ENCODE measurements around the gene TSPAN9. TPM values are rescaled to one million over a fixed set of nuclear protein-coding genes. Genes with fewer than 3 reads are reported as not detected.

TSPAN9 gene
- total RNA-seq, 1 donor from 2014 or later = 20.5 TPM

DNA sequence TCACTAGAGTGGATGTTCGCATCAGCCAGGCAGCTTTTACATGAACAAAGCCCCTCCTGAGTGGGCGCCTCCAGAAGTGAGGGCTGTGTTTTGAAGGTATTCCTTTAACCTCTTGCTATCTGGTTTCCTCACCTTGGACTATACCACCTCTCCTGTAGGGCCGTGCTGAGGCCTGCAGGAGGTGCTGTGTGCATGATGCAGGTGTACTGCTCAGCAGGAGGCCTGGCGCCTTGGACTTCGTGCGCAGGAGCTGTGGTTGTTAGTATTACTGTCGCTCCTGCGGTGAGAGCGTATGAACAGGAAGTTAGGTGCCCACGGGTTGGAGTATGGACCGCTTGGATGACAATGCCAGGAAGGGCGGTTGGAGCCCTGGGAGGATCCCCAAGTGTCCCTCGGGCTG, 130.7 kb downstream of the TSPAN9 start:
- TF ChIP-seq, protein P1, sequence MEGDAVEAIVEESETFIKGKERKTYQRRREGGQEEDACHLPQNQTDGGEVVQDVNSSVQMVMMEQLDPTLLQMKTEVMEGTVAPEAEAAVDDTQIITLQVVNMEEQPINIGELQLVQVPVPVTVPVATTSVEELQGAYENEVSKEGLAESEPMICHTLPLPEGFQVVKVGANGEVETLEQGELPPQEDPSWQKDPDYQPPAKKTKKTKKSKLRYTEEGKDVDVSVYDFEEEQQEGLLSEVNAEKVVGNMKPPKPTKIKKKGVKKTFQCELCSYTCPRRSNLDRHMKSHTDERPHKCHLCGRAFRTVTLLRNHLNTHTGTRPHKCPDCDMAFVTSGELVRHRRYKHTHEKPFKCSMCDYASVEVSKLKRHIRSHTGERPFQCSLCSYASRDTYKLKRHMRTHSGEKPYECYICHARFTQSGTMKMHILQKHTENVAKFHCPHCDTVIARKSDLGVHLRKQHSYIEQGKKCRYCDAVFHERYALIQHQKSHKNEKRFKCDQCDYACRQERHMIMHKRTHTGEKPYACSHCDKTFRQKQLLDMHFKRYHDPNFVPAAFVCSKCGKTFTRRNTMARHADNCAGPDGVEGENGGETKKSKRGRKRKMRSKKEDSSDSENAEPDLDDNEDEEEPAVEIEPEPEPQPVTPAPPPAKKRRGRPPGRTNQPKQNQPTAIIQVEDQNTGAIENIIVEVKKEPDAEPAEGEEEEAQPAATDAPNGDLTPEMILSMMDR (conservative IDR thresholded peaks at IDR 0.05; ENCODE audit: low read depth, low read length) = peak; percentile 69
- H3K4me3 ChIP-seq (ENCODE audit: low read depth, low read length) = no peak overlapping the region
- no peak for DNase-seq (ENCODE audit: low read depth)

DNA sequence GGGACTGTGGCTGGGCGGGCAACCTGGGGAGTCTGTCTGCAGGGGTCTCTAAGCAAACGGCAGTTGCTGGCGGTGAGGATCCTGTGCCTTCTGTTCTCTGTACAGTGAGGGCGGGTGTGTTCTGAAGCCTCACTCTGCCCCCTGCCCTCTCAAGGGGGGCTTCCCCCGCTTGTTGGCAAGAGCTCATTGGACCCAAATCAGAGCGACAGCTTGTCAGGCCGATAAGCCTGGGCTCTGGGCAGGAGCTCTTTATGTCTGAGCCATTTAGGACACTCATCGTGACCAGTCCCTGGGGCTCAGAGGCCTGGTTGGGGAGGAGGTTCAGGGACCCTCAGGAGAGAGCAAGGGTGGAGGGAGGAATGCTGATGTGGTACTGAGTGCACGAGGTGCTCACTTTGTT, 136.0 kb downstream of the TSPAN9 start:
- TF ChIP-seq, protein P1 (conservative IDR thresholded peaks at IDR 0.05; ENCODE audit: low read depth, low read length) = no peak
- no peak overlapping the region for H3K4me3 ChIP-seq (ENCODE audit: low read depth, low read length)
- DNase-seq (ENCODE audit: low read depth) = no peak

DNA sequence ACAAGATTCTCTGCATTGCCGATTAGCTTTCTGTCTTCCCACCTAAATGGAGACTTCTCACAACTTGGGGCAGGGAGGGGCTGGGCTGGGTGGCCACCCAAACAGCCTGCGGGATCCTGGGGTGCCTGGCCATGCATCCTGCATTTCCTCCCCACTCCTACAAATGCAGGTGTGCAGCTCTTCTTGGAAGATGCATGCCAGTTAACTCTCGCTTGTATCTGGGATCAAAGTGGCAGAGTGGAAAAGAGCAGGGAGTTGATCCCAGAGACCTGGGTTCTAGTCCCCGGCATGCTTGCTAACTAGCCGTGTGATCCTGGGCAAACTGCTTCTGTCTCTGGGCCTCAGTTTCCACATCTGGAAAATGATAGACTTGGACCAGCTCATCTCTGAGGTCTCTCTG, 136.6 kb downstream of the TSPAN9 start:
- H3K4me3 ChIP-seq (ENCODE audit: low read depth, low read length) = no peak overlapping the region
- DNase-seq (ENCODE audit: low read depth) = no peak
- TF ChIP-seq, protein P1 (conservative IDR thresholded peaks at IDR 0.05; ENCODE audit: low read depth, low read length) = no peak

DNA sequence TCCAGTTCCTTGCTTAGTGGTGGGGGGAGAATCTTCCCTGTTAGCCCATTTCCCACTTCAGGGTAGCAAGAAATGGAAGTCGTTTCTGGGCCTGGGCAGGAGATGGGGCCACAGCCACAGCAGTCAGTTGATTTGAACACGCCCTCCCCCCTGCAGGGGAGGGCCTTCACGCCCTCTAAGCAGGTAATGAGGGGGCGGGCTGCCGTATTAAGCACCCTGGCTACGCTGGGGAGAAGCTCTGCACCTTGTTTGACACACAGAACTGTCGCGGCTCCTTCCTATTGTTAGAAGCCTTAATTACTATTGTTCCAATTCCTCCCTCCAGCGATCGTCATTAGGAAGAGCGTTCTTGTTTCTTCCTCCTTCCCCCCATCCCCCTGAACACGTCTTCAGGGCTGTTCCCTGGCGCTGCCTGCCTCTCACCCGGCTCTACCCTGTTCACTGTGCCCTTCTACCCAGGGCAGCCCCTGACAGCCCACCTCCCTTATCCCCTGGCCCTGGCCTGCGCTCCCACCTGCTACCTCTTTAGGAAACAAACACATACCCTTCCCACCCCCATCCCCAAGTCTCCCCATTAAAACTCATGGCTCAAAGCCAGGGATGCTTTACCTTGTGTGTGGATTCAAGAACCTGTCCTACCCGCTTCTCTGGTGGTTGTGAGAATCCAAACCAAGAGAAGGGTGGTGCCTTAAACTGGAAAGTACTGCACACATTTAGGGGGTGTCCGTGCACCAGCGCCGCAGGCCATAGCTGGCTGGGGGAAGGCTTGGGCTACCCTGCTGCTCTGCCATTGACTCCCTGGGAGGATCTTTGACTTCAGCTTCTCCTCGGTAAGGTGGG, 137.6 kb downstream of the TSPAN9 start:
- TF ChIP-seq, protein P1 (conservative IDR thresholded peaks at IDR 0.05; ENCODE audit: low read depth, low read length) = no peak
- DNase-seq (ENCODE audit: low read depth) = no peak
- H3K4me3 ChIP-seq (ENCODE audit: low read depth, low read length) = no peak overlapping the region

DNA sequence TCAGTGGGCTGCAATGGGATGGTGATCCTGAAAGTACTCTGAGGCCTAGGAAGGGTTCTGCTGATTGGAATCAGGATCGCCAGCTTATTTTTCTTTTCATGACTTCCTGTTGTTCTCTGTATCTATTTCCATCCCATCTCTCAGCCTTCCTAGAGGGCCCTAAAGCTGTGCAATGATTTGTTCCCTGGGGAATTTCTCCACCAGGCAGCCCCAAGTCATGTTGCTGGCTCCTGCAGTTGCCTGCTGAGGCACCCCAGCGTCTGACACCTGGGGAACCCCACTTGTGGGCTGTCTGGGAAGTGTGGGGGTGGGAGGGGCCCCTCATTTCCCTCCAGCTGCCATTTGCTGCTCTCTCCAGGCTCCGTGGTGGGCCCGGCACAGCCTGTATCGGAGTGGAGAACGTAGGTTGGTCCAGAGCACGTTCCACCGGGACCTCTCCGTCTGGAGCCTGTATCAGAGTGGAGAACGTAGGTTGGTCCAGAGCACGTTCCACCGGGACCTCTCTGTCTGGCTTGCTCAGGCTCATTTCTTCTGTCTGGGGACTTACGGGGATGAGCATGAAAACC, 138.3 kb downstream of the TSPAN9 start:
- DNase-seq (ENCODE audit: low read depth) = no peak
- TF ChIP-seq, protein P1 (conservative IDR thresholded peaks at IDR 0.05; ENCODE audit: low read depth, low read length) = no peak
- no peak overlapping the region for H3K4me3 ChIP-seq (ENCODE audit: low read depth, low read length)

DNA sequence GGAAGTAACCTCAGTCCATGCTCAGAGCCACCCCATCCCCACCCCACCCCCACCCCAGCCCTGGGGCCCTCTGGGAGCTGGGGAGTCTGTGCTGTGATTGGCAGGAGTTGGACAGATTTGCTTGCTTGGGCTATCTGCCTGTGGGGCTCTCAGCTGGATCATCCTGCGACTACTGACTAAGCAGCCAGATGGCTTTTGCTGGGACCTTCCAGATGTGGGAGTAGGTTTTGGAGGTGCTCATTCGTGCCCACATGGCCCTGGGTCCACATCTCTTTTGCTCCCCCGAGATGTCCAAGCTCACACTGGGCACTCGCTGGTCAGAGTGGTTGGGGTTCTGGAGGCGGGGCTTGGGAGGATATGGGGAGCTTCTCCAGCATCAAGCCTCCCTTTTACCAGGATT, 138.9 kb downstream of the TSPAN9 start:
- TF ChIP-seq, protein P1 (conservative IDR thresholded peaks at IDR 0.05; ENCODE audit: low read depth, low read length) = no peak
- DNase-seq (ENCODE audit: low read depth) = no peak
- H3K4me3 ChIP-seq (ENCODE audit: low read depth, low read length) = no peak overlapping the region
